Stimulated activated CD4-positive, alpha-beta T cell treated with anti-CD3 and anti-CD28 coated beads, TNF-alpha, amount 100 ng/mL, for 24 hours (primary cell): ENCODE results near the gene DALRD3.
A peak's percentile ranks its signal among the peaks of the same experiment; 100 is the strongest.

Experiments
- DNase-seq, 3 experiments: peaks; one replicate each; pipeline ENCODE4 v3.0.0-alpha.2; 2020; ENCODE audit warnings: low read depth in 3 of 3

Gene DALRD3

GRCh38 chr3:49017971-49018706, at the start of gene DALRD3:
DALRD3 (minus strand) TSS chr3:49018580; CDS start chr3:49018564, 16 bp downstream.
- peak in 1 of 3 experiments; percentile 63 for DNase-seq

GRCh38 chr3:49058011-49058410, 39.6 kb upstream of the DALRD3 start:
- no peak for DNase-seq

- no peak for DNase-seq
Measured at GRCh38 chr3:49057268-49057667, 38.9 kb upstream of the DALRD3 start.

- DNase-seq, result no peak
Measured at GRCh38 chr3:49054344-49054862, 36.0 kb upstream of the DALRD3 start.

- no peak for DNase-seq
Measured at GRCh38 chr3:49053543-49053942, 35.2 kb upstream of the DALRD3 start.

- DNase-seq, result no peak
Measured at GRCh38 chr3:49035281-49035680, 16.9 kb upstream of the DALRD3 start.

- DNase-seq, result no peak
Measured at GRCh38 chr3:49034650-49035049, 16.3 kb upstream of the DALRD3 start.

- no peak for DNase-seq
Measured at GRCh38 chr3:49032646-49033304, 14.4 kb upstream of the DALRD3 start.

- no peak for DNase-seq
Measured at GRCh38 chr3:49030321-49030720, 11.9 kb upstream of the DALRD3 start.

GRCh38 chr3:49029563-49029884, 11.1 kb upstream of the DALRD3 start:
- no peak for DNase-seq

GRCh38 chr3:49028673-49029562, 10.5 kb upstream of the DALRD3 start, which contains the start of gene IMPDH2:
IMPDH2 (minus strand) TSS chr3:49029398; CDS start chr3:49029350, 48 bp downstream.
- DNase-seq, result peak; percentile 87 to 92 (median 89)

- no peak for DNase-seq
Measured at GRCh38 chr3:49028298-49028672, 9.9 kb upstream of the DALRD3 start.

GRCh38 chr3:49027634-49028033, 9.3 kb upstream of the DALRD3 start:
- DNase-seq, result no peak

- no peak for DNase-seq
Measured at GRCh38 chr3:49026536-49026935, 8.2 kb upstream of the DALRD3 start.

- no peak for DNase-seq
Measured at GRCh38 chr3:49025793-49026520, 7.6 kb upstream of the DALRD3 start.

GRCh38 chr3:49025005-49025792, 6.8 kb upstream of the DALRD3 start:
- no peak for DNase-seq

GRCh38 chr3:49024449-49024848, 6.1 kb upstream of the DALRD3 start:
- no peak for DNase-seq

GRCh38 chr3:49023775-49024174, 5.4 kb upstream of the DALRD3 start:
- no peak for DNase-seq

- DNase-seq, result no peak
Measured at GRCh38 chr3:49022688-49023171, 4.3 kb upstream of the DALRD3 start.
